ENCODE measurements around the gene RUNDC1. TPM values are rescaled to one million over a fixed set of nuclear protein-coding genes. Genes with fewer than 3 reads are reported as not detected.

Gene RUNDC1
- polyA plus RNA-seq, 1 donor (not counting 4 experiments of a cell fraction or from before 2014, with no cell fraction given), result 11.1 TPM

GRCh38 chr17:43016216-43016615 is 35.9 kb downstream of the RUNDC1 start:
- H3K79me2 ChIP-seq (ENCODE audit: control insufficient read depth, insufficient read depth, low read length), result peaks cover 15% of the 10 kb centered on the region
- no peaks in the 10 kb centered on the region for H3K9me3 ChIP-seq (ENCODE audit: control insufficient read depth, low read depth, low read length)
- H3K9me1 ChIP-seq (ENCODE audit: control insufficient read depth, extremely low read depth, insufficient read depth, low read length), result no peaks in the 10 kb centered on the region
- H3K36me3 ChIP-seq (ENCODE audit: control insufficient read depth in 2 of 2, extremely low read depth in 1 of 2, insufficient read depth in 2 of 2, low read length in 2 of 2), result peaks cover 19 to 33% of the 10 kb centered on the region in 2 experiments
- H3K4me2 ChIP-seq (ENCODE audit: control insufficient read depth, extremely low read depth, insufficient read depth, low read depth, low read length), result no peak overlapping the region
- DNase-seq (ENCODE audit: low read depth, low spot score), result no peak
- peaks cover 11% of the 10 kb centered on the region for H3K4me1 ChIP-seq (ENCODE audit: control insufficient read depth, extremely low read depth, insufficient read depth, low read length)
- no peak for FAIRE-seq
- TF ChIP-seq CTCF (optimal IDR thresholded peaks at IDR 0.05 in 1 of 3, IDR thresholded peaks at IDR 0.05 in 1 of 3, conservative IDR thresholded peaks at IDR 0.05 in 1 of 3; ENCODE audit: extremely low read depth in 1 of 3, insufficient read depth in 2 of 3, low read length in 3 of 3) (no peak), EZH2 (IDR thresholded peaks at IDR 0.05; ENCODE audit: low read length) (no peak)
- H2AFZ ChIP-seq (ENCODE audit: control insufficient read depth, low read length), result no peak overlapping the region
- no peaks in the 10 kb centered on the region for H4K20me1 ChIP-seq (ENCODE audit: control insufficient read depth, extremely low read depth, insufficient read depth, low read length)
- no peaks in the 10 kb centered on the region for H3K27me3 ChIP-seq (ENCODE audit: control insufficient read depth, extremely low read depth, insufficient read depth, low read length)
- no peak overlapping the region for H3K4me3 ChIP-seq (ENCODE audit: control insufficient read depth in 2 of 3, extremely low read depth in 1 of 3, insufficient read depth in 2 of 3, low read depth in 1 of 3, low read length in 3 of 3)
- no peak overlapping the region for H3K27ac ChIP-seq (ENCODE audit: control insufficient read depth, insufficient read depth, low read length)
- dilution Hi-C loops (cut with MboI; ENCODE audit: extremely low pct_ligation_motif_present, low sequenced_read_pairs), result no loop called here
- no peak overlapping the region for H3K9ac ChIP-seq (ENCODE audit: control insufficient read depth, extremely low read depth, insufficient read depth, low read length)

GRCh38 chr17:43018008-43018853 is 37.9 kb downstream of the RUNDC1 start:
- H3K4me1 ChIP-seq (ENCODE audit: control insufficient read depth, extremely low read depth, insufficient read depth, low read length), result peaks cover 11% of the 10 kb centered on the region
- no peak overlapping the region for H3K4me2 ChIP-seq (ENCODE audit: control insufficient read depth, extremely low read depth, insufficient read depth, low read depth, low read length)
- H3K27me3 ChIP-seq (ENCODE audit: control insufficient read depth, extremely low read depth, insufficient read depth, low read length), result no peaks in the 10 kb centered on the region
- peaks cover 20% of the 10 kb centered on the region for H3K79me2 ChIP-seq (ENCODE audit: control insufficient read depth, insufficient read depth, low read length)
- H2AFZ ChIP-seq (ENCODE audit: control insufficient read depth, low read length), result no peak overlapping the region
- FAIRE-seq (no peak), DNase-seq (ENCODE audit: low read depth, low spot score) (no peak)
- TF ChIP-seq EZH2 (IDR thresholded peaks at IDR 0.05; ENCODE audit: low read length), result no peak
- TF ChIP-seq CTCF (optimal IDR thresholded peaks at IDR 0.05 in 1 of 3, IDR thresholded peaks at IDR 0.05 in 1 of 3, conservative IDR thresholded peaks at IDR 0.05 in 1 of 3; ENCODE audit: extremely low read depth in 1 of 3, insufficient read depth in 2 of 3, low read length in 3 of 3), result no peak
- H4K20me1 ChIP-seq (ENCODE audit: control insufficient read depth, extremely low read depth, insufficient read depth, low read length), result no peaks in the 10 kb centered on the region
- no peak overlapping the region for H3K4me3 ChIP-seq (ENCODE audit: control insufficient read depth in 2 of 3, extremely low read depth in 1 of 3, insufficient read depth in 2 of 3, low read depth in 1 of 3, low read length in 3 of 3)
- H3K9me3 ChIP-seq (ENCODE audit: control insufficient read depth, low read depth, low read length), result no peaks in the 10 kb centered on the region
- H3K9me1 ChIP-seq (ENCODE audit: control insufficient read depth, extremely low read depth, insufficient read depth, low read length), result no peaks in the 10 kb centered on the region
- dilution Hi-C loops (cut with MboI; ENCODE audit: extremely low pct_ligation_motif_present, low sequenced_read_pairs), result no loop called here
- H3K9ac ChIP-seq (ENCODE audit: control insufficient read depth, extremely low read depth, insufficient read depth, low read length), result no peak overlapping the region
- H3K36me3 ChIP-seq (ENCODE audit: control insufficient read depth in 2 of 2, extremely low read depth in 1 of 2, insufficient read depth in 2 of 2, low read length in 2 of 2), result peaks cover 19 to 31% of the 10 kb centered on the region in 2 experiments
- H3K27ac ChIP-seq (ENCODE audit: control insufficient read depth, insufficient read depth, low read length), result no peak overlapping the region

All from keratinocyte (primary cell).